NOMO-1 (cell line): ENCODE results near the gene DMGDH.

ENCODE experiments used
- DNase-seq, 2 experiments: peaks; one replicate each; lab custom pipeline; 2025; ENCODE audit not compliant: unreplicated experiment in 2 of 2; lab: John Stamatoyannopoulos, UW

DMGDH gene

DNA sequence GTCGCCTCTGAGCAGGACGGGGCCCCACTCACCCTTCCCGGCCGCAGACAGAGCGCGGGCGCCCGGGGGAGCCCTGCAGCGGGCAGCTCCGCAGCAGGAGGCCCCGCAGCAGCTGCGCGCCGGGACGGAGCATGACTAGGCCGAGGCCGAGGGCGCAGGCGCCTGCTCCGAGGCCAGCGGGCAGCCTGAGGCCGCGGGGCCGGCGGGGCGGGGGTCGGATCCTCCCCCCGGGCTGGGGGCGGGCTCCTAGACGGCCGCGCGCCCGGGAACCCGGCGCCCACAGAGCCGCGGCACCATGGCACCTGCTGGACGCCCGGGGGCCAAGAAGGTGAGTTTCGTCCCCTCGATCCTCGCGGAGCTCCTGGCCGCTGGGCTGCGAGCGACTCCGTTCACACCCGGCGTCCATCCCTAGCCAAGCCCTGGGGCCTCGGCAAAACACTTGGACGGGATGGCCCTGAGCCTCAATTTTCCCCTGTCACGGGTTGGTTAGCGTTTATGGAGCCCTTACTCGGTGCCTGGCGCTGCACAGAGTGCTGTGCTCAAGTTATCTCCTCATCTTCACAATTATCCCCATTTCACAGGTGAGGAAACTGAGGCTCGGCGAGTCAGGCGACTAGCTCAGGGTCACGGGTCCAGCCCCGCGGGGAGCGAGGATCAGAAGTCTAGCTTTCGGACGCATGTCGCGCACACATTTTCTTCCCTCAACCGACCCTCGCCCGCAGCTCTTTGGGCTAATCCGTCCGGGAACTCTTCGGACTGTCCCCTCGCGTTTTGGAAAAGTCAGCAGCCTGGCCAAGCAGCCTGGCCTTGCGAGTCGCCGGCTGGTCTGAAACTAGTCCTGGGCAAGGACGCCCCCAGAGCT, at the start of gene DMGDH, which contains the start of gene BHMT2:
Gene DMGDH (minus strand): TSS at position 187 of the 862 bp plus-strand sequence. CDS start 54 bp downstream, at position 133.
Gene BHMT2 (plus strand): TSS at position 280 of the 862 bp plus-strand sequence. CDS start 16 bp downstream, at position 296.
- DNase-seq: no peak

- no peak for DNase-seq
These were observed 43.2 kb upstream of the DMGDH start for GRCh38 chr5:79112703-79113058.

DNA sequence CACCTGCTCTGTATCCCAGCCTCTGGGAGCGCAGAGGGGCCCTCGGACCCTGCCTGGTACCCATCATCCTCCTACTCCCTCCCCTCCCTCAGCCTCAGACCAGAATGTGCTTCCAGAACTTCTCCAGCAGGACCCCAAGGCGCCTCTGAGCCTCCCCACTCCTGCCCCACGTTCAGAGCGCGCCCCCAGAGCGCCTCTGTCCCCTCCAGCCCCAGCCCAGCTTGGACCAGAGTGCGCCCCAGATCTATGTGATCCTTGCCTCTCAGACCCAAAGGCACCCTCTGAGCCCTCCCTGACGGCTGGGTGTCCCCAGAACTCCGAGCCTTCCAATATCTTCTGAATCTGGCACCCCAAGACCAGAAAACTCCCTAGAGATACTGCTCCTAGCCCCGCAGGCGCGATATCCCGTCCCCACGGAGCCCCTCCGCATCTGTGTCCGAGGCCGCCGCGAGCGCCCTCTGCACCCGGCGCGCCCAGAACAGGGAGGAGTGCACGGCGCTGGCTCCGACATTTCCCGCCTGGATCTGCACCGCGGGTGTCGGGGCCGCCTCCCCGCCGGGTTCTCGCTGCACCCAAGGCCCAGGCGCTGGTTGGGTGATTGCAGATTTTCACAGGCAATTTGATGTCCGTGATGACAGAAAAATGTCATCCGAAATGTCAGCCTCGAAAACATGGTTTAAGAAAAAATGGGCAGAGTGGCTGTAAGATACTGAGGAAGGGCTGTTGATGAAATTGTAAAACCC, 42.7 kb upstream of the DMGDH start:
- no peak for DNase-seq

- no peak for DNase-seq
These were observed 42.0 kb upstream of the DMGDH start, which contains the start of gene BHMT for GRCh38 chr5:79111387-79111959. Gene BHMT (plus strand): TSS chr5:79111809. CDS start chr5:79111886, 77 bp downstream.

DNA sequence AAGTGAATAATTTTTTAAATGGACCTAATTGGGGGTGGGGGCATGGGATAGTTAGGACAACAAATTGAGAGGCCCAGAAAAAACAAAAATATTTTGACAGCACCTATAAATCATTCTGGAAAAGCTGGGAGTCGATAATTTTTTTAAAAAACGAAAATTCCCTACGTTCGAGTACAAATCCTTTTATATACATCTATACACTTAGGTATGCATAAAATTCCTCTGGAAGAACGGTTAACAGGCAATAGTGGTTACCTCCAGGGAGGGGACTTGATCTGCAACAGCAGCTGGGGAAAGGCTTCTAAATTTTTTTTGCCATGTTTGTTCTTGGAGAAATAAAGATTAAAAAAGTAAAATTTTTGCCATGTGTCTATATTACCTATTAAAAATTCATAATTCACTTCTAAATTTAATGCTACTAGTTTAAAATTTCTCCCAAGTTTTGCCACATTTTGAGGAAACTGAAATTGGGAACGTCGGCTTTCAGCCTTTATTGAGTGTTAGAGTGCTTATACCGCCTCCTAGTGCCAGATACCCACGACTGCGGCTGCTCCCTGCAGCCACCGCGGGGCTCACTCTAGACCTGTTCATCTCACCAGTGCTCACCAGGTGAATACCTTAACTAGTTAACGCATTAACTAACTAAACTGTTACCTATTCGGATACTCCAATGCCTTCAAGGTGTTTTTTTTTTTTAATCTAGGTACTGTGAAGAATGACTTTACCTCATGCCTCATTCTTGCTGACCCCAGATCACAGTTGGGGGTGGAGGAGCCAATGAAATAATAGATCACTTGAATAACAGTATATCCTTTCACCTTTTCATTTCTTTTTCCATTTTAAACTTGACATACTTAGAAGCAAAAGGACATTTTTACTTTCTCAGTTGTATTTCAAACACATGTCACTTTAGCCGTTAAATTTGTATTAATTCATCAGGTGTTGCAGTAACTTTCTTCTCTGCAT, 40.3 kb upstream of the DMGDH start:
- peak; percentile 5 to 14 for DNase-seq

GRCh38 chr5:79108792-79109191, 39.3 kb upstream of the DMGDH start:
- DNase-seq: no peak

GRCh38 chr5:79108086-79108485, 38.6 kb upstream of the DMGDH start:
- no peak for DNase-seq

DNA sequence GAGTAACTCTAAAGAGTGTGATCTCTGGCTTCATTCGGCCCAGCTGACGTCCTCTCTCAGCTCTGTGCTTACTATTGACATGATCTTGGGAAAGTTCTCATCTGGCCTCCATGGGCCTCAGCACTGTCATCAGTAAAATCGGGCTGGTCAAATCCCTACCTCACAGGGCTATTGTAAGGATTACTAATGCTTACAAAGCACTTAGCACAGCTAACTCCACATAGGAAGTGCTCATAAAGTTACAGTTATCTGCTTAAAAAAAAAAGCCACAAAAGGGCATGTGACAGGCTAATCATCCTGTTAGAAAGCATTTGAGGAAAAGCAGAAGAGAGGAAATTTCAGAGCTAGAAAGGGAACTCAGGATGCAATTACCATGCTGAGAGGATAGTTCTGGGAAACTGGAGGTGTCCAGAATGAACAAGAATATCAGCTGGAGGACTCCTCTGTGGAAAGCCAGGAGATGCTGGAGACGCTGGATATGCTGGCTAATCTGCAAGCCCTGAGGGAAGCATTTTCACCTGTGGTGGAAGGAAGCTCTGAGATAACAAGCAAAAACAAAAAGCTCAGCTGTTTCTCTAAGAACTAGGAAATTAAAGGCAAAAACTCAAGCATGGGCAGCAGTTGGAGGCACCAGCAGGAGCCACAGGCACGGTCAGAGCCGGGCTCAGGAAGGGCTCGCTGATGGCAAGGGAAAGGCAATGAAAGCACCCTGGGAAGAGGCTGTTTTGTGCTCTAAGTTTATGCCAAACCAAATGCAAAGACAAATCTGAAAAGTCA, 37.7 kb upstream of the DMGDH start:
- peak; percentile 58 to 71 for DNase-seq

DNA sequence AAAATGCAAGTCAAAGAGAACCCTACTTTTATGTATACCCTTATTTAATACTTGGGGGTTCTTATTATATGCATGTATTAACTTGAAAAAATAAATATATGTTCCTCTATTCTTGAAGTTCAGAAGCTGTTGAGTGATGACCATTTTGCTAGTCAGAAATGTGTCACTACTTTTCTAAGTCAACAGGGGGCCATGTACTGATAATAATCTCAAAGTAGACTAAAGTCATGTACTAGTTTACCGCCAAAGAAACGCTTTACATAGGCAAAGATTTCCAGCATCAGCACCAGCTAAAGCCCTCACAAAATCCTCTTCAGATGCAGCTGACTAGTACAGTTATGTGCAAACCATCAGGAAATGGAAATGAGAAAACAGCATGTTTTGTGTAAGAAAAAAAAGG, 36.4 kb upstream of the DMGDH start:
- no peak for DNase-seq

GRCh38 chr5:79093762-79094161, 24.3 kb upstream of the DMGDH start:
- no peak for DNase-seq

DNA sequence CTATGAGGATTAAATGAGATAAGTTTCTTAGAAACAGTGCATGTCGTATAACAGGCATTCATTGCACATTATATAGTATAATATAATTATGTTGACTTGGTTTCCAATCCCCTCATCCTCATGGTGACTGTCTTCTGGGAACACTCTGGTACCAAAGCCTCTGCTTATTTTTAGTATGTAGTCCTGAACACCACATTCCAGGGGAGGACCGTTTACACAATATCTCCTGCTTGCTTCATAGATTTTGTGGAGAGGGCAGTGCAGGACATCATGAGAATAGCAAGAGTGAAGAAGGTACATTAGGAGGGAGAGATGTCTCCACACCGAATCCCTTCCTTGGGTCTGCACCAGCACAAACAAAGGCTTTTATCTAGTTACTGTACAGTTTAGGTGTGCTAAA, 21.6 kb upstream of the DMGDH start:
- no peak for DNase-seq

GRCh38 chr5:79088507-79088906, 19.0 kb upstream of the DMGDH start:
- DNase-seq: no peak

- DNase-seq: no peak
These were observed 16.6 kb upstream of the DMGDH start for GRCh38 chr5:79086116-79086515.

- no peak for DNase-seq
These were observed 12.3 kb upstream of the DMGDH start for GRCh38 chr5:79081779-79082178.

DNA sequence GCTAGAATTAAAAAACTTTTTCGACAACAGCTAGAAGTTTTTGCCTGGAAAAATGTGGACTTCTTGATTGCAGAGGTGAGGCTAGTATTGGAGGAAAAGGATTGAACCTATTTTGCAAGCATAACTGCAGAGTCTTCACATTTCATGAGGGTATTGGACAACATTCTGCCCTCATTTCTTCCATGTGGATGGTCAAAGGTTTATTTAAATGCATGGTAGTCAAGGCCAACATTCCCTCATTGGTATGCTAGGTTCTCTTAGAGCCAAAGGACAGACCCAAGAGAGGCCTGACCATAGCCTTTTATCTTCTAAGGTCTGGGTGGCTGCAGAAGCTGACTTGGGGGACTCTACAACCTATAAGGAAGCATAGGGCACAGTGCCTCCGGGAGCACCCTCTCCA, 11.3 kb upstream of the DMGDH start:
- no peak for DNase-seq

- DNase-seq: no peak
These were observed 8.3 kb upstream of the DMGDH start for GRCh38 chr5:79077680-79078365.

DNA sequence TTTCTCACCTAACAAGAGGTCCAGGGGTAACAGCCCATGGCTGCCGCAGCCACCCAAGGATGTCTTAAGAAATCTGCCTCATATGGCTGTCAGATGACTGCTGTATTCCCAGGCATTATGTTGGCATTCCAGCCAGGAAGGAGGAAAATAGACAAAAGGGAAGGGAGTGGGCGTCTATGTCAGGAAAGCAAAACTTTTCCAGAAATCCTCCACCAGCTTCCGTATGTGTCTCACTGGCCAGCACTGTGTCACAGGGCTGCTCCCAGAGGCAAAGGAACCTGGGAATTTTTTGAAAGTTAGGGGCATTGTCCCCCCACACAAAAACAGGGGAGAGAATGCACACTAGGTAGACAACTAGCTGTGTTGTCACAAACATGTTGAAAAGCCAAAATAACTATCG, 7.3 kb upstream of the DMGDH start:
- DNase-seq: no peak

DNA sequence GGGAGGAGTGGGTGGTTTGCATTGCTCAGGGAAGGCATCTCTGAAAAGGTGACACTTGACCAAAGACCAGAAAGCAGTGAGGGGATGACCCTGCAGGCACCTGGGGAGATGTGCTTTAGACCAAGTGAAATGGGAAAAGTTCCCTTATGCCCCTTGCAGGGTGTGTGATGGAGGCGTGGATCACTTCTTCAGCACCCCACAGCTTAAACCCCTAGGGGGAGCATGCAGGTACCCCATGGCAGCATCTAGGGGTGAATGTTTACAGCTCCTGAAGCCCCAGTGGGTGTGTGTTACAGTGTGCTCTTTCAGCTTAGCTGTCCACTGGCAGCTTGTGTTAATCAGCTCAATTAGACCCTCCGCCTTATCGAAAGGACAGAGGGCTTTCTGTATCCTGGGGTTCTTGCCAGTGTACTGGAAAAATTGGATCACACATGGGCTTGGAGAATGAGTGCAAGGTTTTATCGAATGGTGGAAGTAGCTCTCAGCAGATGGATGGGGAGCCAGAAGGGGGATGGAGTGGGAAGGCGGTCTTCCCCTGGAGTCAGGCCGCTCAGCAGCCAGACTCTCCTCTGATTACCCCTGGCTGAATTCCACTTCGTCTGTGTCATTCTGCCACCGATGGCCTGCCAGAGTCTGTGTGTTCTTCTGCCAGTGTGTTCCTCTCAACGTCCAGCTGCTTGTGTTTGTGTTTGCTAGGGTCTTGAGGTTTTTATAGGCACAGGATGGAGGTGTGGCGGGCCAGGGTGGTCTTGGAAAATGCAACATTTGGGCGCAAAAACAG, 6.4 kb upstream of the DMGDH start:
- no peak for DNase-seq
